ENCODE data around the gene WDR20. TPM values are rescaled to one million over a fixed set of nuclear protein-coding genes. Genes with fewer than 3 reads are reported as not detected.
A peak's percentile ranks its signal among the peaks of the same experiment; 100 is the strongest.

The WDR20 gene
- total RNA-seq, 2 donors from 2014 or later, result 12.2 to 15.5 TPM

GRCh38 chr14:102095231-102095870 lies 44.3 kb upstream of the WDR20 start:
- 77 to 79% methylated on average over 6 of the region's 6 CpGs for WGBS, 2 donors
- Histone ChIP-seq H3K36me3 (replicated peaks in 1 of 2; ENCODE audit: insufficient read depth in 1 of 2, low read depth in 2 of 2) (no peaks in the 10 kb centered on the region), H3K4me3 (no peak overlapping the region), H3K9me3 (no peaks in the 10 kb centered on the region), H3K4me1 (peaks cover 4% of the 10 kb centered on the region), H3K27me3 (no peaks in the 10 kb centered on the region), H3K27ac (no peak overlapping the region)
- TF ChIP-seq POLR2A (IDR thresholded peaks at IDR 0.05) (no peak), CTCF (IDR thresholded peaks at IDR 0.05) (no peak)
- intact Hi-C loops (cut with DNase I), result loop anchor here (5.0 kb wide), 1 partner anchor 43 kb away; no protein-coding TSS in a partner anchor
- ATAC-seq (no peak), DNase-seq (no peak)

GRCh38 chr14:102095871-102096568 lies 43.7 kb upstream of the WDR20 start:
- intact Hi-C loops (cut with DNase I), result loop anchor here (5.0 kb wide), 1 partner anchor 44 kb away; no protein-coding TSS in a partner anchor
- Histone ChIP-seq H3K27ac (no peak overlapping the region), H3K4me1 (peaks cover 4% of the 10 kb centered on the region), H3K27me3 (no peaks in the 10 kb centered on the region), H3K4me3 (no peak overlapping the region), H3K36me3 (replicated peaks in 1 of 2; ENCODE audit: insufficient read depth in 1 of 2, low read depth in 2 of 2) (no peaks in the 10 kb centered on the region), H3K9me3 (no peaks in the 10 kb centered on the region)
- no peak for ATAC-seq
- DNase-seq, result no peak
- WGBS, 2 donors, result 42% methylated on average over 8 of the region's 8 CpGs
- TF ChIP-seq CTCF (IDR thresholded peaks at IDR 0.05) (no peak), POLR2A (IDR thresholded peaks at IDR 0.05) (no peak)

- peak; percentile 86 for ATAC-seq
- TF ChIP-seq POLR2A (IDR thresholded peaks at IDR 0.05), result no peak
- TF ChIP-seq CTCF (IDR thresholded peaks at IDR 0.05), result peak; percentile 68 to 91 (median 84)
- Histone ChIP-seq H3K36me3 (replicated peaks in 1 of 2; ENCODE audit: insufficient read depth in 1 of 2, low read depth in 2 of 2) (no peaks in the 10 kb centered on the region), H3K9me3 (no peaks in the 10 kb centered on the region), H3K27ac (no peak overlapping the region), H3K4me1 (peaks cover 4% of the 10 kb centered on the region), H3K4me3 (no peak overlapping the region), H3K27me3 (no peaks in the 10 kb centered on the region)
- intact Hi-C loops (cut with DNase I), result loop anchor here (5.0 kb wide), 1 partner anchor 44 kb away; no protein-coding TSS in a partner anchor
- peak; percentile 86 to 92 (median 87) for DNase-seq
- WGBS, 2 donors, result 29 to 33% methylated on average over 12 of the region's 12 CpGs
Observed at GRCh38 chr14:102096569-102097188, 43.0 kb upstream of the WDR20 start.

GRCh38 chr14:102097441-102098135 lies 42.1 kb upstream of the WDR20 start:
- Histone ChIP-seq H3K9me3 (no peaks in the 10 kb centered on the region), H3K4me3 (no peak overlapping the region), H3K4me1 (peaks cover 4% of the 10 kb centered on the region), H3K27ac (no peak overlapping the region), H3K27me3 (no peaks in the 10 kb centered on the region), H3K36me3 (replicated peaks in 1 of 2; ENCODE audit: insufficient read depth in 1 of 2, low read depth in 2 of 2) (no peaks in the 10 kb centered on the region)
- intact Hi-C loops (cut with DNase I), result loop anchor here (5.0 kb wide), 1 partner anchor 45 kb away; no protein-coding TSS in a partner anchor
- ATAC-seq (no peak), DNase-seq (peak in 2 of 4 donors; percentile 22 to 37)
- WGBS, 2 donors, result 56 to 80% methylated on average over 5 to 7 of the region's 7 CpGs
- TF ChIP-seq POLR2A (IDR thresholded peaks at IDR 0.05), result no peak
- no peak for TF ChIP-seq CTCF (IDR thresholded peaks at IDR 0.05)
